GM10847 (cell line): ENCODE results near the gene MAML1.

Experiments
- POLR2A ChIP-seq: IDR thresholded peaks from 2 replicates; pipeline ENCODE4 v1.6.1; 2011; ENCODE audit not compliant: insufficient read length; ENCODE audit errors: extremely low read depth

The MAML1 gene

DNA sequence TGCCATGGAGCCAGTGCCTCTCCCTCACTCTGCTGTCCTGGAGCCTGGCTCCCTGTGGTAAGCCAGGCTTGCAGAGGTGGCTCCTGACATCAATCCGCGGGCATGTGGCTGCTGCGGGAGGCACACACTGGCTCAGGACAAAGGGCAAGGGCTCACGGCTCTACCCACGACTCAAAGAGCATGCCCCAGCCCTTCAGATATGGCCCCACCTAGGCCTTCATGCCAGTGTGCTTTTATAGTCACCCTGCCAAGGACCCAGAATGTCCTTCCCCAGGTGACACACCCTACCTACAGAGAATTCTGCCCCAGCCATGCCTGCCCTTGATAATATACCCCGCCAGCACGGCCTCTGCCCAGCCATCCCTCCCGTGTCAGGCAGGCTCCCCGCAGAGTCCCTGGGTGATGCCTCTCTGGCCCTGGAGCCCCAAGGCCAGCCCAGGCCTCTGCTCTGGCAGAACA lies 72.5 kb downstream of the MAML1 start:
- no peak for TF ChIP-seq POLR2A

DNA sequence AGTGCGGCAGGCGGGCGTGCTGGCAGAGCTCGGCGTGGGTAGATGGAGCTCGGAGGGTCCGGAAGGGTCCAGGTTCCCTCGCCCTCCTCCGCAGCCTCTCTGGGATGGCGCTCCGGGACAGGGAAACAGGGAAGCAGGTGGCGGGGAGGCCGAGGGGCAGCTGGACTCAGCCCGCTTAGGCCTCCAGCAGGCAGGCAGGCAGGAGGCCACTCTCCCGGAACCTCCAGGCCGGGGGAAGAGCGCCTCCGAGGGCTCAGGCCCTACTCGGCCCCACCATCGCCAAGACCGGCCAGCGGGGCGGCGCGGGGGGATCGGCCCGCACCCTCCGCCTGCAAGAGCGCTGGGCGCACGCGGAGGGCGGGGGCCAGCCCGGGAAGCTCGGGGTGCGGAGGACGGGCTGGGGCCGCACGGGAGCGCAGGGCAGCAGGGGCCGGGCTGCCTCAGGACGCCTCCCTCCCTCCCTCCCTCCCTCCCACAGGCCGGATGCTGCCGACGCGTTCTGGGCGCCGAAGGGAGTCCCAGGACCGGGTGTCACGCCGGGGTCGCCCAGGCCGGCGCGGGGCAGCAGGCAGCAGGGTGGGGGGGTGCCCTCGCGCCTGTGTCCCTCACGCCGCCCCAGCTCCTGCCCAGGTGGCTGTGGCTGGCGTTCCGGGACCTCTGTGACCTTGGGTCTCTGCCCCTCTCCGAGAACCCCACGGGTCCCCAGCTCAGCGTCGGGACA lies 73.1 kb downstream of the MAML1 start:
- TF ChIP-seq POLR2A, result no peak

GRCh38 chr5:179806250-179807048 lies 73.8 kb downstream of the MAML1 start, which contains the start of gene MGAT4B:
Gene MGAT4B (minus strand): TSS chr5:179806866. CDS start chr5:179806583, 283 bp downstream.
- peak; percentile 53 for TF ChIP-seq POLR2A

GRCh38 chr5:179812135-179812825 lies 79.7 kb downstream of the MAML1 start:
- TF ChIP-seq POLR2A, result no peak

GRCh38 chr5:179812997-179813607 lies 80.5 kb downstream of the MAML1 start:
- no peak for TF ChIP-seq POLR2A

- TF ChIP-seq POLR2A, result no peak
Observed at GRCh38 chr5:179814090-179814489, 81.5 kb downstream of the MAML1 start.

DNA sequence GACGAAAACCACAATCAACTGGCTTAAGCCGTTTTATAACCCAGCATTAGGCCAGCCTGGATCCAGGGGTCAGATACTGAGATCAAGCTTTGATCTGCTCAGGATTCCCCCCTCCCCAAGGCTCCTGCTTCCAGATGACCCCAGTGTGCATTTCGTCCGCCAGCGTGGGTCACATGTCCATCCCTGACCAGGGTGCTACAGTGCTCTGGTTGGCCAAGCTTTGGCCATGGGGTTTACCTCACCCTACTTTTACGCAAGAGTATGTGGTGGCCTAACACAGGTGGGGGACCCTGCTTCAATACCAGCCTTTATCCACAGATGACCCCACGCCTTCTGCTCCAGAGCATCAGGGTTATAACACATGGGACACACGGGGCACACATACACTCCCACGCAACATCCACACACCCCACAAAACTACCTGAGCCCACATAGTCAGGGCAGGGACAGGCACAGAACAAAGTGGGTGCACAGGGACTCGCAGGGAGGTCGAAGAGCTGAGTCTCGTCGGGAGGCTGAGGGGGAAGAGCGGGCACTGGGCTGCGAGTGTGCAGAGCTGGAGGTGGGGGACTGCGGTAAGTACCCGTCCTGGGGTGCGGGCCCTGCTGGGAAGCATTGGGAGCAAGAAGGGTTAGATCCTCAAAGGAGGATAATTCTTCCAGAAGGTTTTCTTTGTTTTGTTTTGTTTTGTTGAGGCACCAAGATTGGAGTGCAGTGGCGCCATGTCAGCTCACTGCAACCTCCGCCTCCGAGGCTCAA lies 83.0 kb downstream of the MAML1 start:
- TF ChIP-seq POLR2A, result no peak

GRCh38 chr5:179816401-179816795 lies 83.8 kb downstream of the MAML1 start:
- TF ChIP-seq POLR2A, result no peak

DNA sequence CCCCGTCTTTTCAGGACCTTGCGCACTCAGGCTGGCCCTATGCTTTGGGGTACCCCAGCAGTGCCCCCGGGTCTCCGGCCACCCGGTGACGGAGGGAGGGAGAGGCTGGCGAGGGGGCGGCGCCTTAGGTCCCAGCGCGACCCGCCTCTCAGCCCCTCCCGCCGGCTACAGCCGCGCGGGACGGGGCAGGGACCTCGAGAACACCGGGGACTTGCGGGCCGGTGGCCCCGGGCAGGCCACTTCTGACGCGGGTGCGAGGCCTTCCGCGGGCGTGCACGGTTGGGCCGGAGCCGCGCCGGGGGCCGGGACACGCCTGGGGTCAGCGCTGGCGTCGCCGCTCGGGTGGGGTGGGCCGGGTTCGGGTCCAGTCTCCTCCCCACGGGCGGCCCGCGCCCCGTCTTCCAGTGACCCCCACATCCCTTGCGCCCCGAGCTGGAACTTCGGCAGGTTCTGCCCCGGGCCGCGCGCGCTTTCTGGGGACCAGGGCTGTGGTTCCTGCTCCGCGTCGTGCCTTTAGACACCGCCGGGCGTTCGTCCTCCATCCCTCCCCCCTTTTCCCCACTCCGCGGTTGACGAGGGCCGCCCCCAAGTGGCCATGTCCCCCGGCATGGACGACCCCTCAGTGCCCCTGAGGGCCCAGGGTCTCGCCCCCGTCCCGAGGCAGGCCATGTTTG lies 84.3 kb downstream of the MAML1 start:
- TF ChIP-seq POLR2A, result no peak

DNA sequence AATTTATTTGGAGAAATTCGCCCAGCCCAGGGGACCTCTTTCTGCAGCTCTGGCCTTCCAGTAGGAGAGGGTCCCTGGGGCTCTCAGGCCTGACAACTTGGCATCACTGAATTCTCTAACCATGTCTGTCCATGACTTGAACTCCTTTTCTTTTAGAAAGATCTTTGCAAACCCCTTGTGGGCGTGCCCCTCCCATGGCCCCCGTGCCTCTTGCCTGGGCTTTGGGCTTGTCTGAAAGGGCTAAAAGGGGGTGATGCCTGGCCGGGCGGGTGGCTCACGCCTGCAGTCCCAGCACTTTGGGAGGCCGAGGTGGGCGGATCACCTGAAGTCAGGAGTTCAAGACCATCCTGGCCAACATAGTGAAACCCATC lies 84.8 kb downstream of the MAML1 start:
- no peak for TF ChIP-seq POLR2A

DNA sequence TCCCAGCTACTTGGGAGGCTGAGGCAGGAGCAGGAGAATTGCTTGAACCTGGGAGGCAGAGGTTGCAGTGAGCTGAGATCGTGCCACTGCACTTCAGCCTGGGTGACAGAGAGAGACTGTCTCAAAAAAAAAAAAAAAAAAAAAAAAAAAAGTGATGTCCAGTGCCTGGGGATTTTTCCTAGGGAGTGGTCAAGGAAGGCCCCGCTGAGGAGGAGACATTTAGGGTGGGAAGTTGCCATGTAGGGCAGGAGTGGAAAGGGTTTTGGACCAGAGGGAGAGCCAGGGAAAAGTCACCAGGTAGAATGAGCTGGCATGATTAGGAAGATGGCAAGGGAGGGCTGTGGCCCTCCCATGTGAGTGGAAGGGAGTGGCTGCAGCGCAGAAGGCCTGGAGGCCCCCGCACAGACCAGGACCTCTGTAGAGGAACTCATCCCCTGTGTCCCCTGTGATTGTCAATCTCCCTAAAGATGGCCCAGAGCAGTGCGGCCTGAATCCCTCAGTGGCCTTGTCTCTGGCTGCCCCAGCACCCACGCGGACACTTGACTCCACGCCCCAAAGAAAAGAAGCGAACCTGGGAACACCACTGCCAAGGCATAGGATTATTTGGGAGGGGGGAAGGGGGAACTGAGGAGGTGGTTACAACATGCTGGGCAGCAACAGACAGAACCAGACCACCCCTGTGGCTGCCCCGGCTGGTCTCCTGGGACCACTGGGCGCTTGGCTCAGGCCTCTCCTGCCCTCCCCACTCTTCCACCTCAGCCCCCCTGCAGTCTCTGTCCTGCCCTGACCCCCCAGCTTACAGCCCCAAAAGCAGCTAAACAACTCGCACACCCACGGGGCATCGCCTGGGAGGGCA lies 85.5 kb downstream of the MAML1 start:
- TF ChIP-seq POLR2A, result no peak

GRCh38 chr5:179818746-179819295 lies 86.2 kb downstream of the MAML1 start:
- peak; percentile 41 for TF ChIP-seq POLR2A
